HG03521 (cell line): ENCODE data around the gene TP53TG5.

Experiments
- ATAC-seq: cut with Tn5 transposase; IDR thresholded peaks from one replicate; pipeline ENCODE4 v1.9.1; 2021; ENCODE audit warnings: mild to moderate bottlenecking, moderate library complexity; ENCODE audit not compliant: unreplicated experiment

Gene TP53TG5

GRCh38 chr20:45378191-45378590 is at the start of gene TP53TG5:
TSS of gene TP53TG5 (minus strand) at chr20:45378325. CDS start at chr20:45378236, 89 bp downstream.
- ATAC-seq, result no peak

- no peak for ATAC-seq
Observed at GRCh38 chr20:45427236-45428149, 49.4 kb upstream of the TP53TG5 start.

GRCh38 chr20:45426320-45427016 is 48.3 kb upstream of the TP53TG5 start:
- ATAC-seq, result no peak

- ATAC-seq, result no peak
Observed at GRCh38 chr20:45425561-45425960, 47.4 kb upstream of the TP53TG5 start.

GRCh38 chr20:45423700-45424099 is 45.6 kb upstream of the TP53TG5 start:
- no peak for ATAC-seq

DNA sequence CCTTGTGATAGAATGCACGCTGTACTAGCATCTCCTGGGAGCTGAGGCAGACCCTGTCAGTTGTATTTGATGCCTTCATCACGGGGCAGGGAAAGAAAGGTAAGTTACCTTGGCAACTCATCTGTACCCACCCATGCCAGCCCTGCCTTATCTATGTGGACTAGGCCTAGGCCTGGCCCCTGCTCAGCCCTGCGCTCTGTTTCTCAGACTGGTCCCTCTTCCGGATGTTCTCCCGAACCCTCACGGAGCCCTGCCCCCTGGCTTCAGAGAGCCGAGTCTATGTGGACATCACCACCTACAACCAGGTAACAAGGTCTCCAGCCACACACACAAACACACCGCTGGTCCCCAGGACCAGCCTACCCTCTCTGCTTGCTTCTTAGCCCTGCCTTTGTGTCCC is 42.0 kb upstream of the TP53TG5 start:
- no peak for ATAC-seq

- peak; percentile 49 for ATAC-seq
Observed at GRCh38 chr20:45419188-45420091, 41.3 kb upstream of the TP53TG5 start.

- ATAC-seq, result no peak
Observed at GRCh38 chr20:45416917-45417316, 38.8 kb upstream of the TP53TG5 start.

GRCh38 chr20:45415822-45416637 is 37.9 kb upstream of the TP53TG5 start, which contains the start of gene PIGT:
TSS of gene PIGT (plus strand) at chr20:45416141. CDS start at chr20:45416157, 16 bp downstream.
- ATAC-seq, result peak; percentile 76

DNA sequence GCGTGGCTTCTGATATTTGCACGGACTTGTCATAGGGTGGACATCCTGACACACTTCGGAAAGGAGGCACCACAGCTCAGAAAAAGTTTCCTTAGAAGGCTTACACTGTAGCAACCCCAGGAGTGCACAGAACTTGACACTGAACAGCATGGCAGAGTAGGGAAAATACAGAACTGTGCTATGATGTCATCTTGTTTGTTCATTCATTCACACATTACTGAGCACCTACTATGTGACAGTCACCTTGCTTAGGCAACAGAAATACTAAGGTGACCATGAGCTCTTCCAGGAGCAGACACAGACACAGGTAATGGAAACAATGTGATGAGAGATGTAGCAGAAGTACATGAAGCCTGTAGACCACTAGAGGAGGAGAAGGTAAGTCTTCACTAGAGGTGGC is 35.4 kb upstream of the TP53TG5 start:
- ATAC-seq, result no peak

GRCh38 chr20:45412653-45413052 is 34.5 kb upstream of the TP53TG5 start:
- no peak for ATAC-seq

GRCh38 chr20:45410887-45411286 is 32.8 kb upstream of the TP53TG5 start:
- no peak for ATAC-seq

DNA sequence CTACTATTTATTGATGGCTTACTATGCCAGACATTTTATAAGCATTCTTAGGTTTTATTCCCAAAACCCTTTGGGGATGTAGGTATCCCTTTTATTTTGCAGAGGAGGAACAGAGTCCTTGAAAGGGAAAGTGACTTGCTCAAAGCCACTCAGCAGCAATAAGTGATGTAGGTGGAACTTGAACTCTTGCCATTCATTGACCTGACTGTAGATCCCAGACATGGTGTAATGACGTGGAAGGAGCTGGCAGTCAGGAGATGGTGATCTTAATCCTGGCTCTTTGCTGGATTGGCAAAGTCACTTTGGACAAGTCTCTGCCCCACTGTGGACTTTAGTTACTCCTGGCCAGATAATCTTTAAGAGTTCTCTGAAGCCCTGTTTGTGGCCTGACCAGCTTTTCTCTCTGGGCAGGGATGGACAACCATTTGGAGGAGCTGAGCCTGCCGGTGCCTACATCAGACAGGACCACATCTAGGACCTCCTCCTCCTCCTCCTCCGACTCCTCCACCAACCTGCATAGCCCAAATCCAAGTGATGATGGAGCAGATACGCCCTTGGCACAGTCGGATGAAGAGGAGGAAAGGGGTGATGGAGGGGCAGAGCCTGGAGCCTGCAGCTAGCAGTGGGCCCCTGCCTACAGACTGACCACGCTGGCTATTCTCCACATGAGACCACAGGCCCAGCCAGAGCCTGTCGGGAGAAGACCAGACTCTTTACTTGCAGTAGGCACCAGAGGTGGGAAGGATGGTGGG is 31.6 kb upstream of the TP53TG5 start:
- ATAC-seq, result no peak

DNA sequence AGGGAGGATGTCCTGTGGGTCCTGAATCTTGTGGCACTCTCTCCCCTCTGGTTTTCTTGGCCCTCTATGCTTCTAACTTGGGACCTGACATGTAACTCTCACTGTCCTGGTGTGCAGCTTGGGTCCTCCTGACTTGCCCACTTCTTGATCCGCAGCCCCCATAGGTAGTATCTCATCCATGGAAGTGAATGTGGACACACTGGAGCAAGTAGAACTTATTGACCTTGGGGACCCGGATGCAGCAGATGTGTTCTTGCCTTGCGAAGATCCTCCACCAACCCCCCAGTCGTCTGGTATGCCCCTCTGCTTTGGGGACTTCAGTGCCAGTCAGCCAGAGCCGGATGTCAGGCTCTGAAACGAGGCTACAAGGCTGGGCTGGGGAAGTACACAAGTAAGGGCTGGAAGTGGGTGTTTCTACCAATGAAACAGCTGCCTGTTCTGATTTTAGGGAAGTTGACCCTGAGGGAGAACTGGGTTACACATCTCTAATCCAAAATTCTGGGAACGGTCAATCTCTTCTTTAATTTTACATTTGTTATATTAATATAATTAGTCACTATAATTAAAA is 30.6 kb upstream of the TP53TG5 start:
- no peak for ATAC-seq

DNA sequence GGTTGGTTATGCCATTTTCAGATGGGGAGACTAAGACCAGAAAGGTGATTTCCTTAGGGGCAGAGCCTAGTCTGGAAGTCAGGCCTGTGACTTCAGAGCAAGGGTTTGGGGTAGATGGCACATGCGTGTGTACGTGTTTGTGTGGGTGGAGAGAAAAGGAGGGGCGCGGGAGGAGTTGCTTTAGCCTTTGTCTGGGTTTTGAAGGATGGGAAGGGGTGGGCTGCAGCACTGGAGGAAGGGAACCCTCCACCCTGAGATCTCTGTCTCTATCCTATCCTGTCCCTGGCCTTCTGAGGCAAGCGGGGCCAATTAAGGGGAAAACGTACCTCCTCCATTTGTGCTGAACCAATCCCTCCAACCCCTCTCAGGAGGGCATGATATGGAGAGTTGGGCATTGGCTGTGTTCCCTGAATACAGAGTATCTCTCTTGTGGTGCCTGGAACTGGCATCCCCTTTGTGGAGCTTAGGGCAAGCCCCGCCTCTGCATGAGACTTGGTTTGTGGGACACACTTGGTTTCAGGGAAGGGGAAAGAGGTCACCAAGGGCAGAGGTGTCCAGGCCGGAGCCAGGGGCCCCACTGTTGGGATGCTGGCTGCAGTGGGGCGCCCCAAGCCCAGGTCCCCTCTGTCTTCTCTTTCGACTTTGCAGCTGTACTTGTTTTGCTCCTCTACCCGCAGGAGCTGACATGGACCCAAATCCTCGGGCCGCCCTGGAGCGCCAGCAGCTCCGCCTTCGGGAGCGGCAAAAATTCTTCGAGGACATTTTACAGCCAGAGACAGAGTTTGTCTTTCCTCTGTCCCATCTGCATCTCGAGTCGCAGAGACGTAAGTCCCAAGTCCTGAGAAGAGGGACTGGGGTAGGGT is 29.9 kb upstream of the TP53TG5 start, which contains the start of gene DBNDD2:
Gene DBNDD2, plus strand, starts transcription at position 507 of the 863 bp plus-strand sequence. Its CDS starts 179 bp downstream, at position 686.
- no peak for ATAC-seq

DNA sequence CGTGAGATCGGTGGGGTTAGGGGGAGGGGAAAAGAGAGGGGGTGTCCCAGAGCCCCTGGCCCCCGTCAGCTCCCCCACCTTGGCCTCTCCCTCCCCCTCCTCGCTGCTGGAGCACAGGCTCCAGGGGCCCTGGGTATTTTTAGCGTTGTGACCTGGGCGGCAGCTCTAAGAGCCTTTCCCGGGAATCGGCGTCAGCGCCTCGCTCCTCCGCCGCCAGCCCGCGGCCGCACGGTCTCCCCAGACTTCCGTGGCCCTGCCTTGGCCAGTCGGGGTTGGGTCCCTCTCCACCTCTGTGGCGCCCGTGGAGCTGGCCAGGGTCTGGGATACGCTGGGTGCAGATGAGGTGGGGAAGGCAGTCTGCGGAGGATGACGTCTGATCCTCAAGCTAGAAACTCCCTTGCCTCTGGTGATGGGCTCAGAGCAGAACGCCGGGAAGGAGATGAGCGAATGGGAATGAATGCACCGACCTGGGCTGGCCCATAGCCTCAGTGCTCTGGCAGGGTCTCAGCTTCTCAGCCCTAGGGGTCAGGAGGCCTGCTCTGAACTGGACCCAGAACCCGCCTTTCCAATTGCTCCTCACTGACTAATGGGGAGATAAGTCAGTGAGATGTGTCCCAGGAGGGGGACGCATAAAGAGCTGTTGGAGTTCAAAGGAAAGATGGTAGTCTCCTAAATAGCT is 29.1 kb upstream of the TP53TG5 start:
- ATAC-seq, result no peak
